ACC112 (cell line): ENCODE results near the gene LSM3.

Experiments
- H2AFZ ChIP-seq: fragments of 200-600 bp; sonication (generic); one replicate; pipeline ENCODE4 v1.6.0; 2017; ENCODE audit warnings: antibody characterized with exemption, low read length; ENCODE audit not compliant: unreplicated experiment
- H3K27ac ChIP-seq: fragments of 200-600 bp; sonication (generic); 2 replicates; pipeline ENCODE4 v1.5.1; 2014; ENCODE audit warnings: low read depth, mild to moderate bottlenecking, antibody characterized with exemption, low read length, moderate library complexity
- H3K27me3 ChIP-seq: fragments of 200-600 bp; sonication (generic); 2 replicates; pipeline ENCODE4 v1.6.1; 2014; ENCODE audit warnings: mild to moderate bottlenecking, antibody characterized with exemption, low read length, moderate library complexity, mixed read lengths; ENCODE audit not compliant: insufficient read depth
- H3K36me3 ChIP-seq: fragments of 200-600 bp; sonication (generic); 2 replicates; pipeline ENCODE4 v1.6.1; 2016; ENCODE audit warnings: mild to moderate bottlenecking, antibody characterized with exemption, low read length, moderate library complexity, mixed read lengths; ENCODE audit not compliant: insufficient read depth
- H3K4me1 ChIP-seq: fragments of 200-600 bp; sonication (generic); one replicate; pipeline ENCODE4 v1.6.1; 2016; ENCODE audit warnings: low read length, mixed read lengths; ENCODE audit not compliant: insufficient read depth, unreplicated experiment, control insufficient read depth
- H3K4me3 ChIP-seq: fragments of 200-600 bp; sonication (generic); 2 replicates; pipeline ENCODE4 v1.5.1; 2014; ENCODE audit warnings: mild to moderate bottlenecking, low read depth, low read length
- H3K79me2 ChIP-seq: fragments of 200-600 bp; sonication (generic); one replicate; pipeline ENCODE4 v1.6.0; 2016; ENCODE audit warnings: low read length; ENCODE audit not compliant: control insufficient read depth, unreplicated experiment, insufficient read depth

The LSM3 gene

DNA sequence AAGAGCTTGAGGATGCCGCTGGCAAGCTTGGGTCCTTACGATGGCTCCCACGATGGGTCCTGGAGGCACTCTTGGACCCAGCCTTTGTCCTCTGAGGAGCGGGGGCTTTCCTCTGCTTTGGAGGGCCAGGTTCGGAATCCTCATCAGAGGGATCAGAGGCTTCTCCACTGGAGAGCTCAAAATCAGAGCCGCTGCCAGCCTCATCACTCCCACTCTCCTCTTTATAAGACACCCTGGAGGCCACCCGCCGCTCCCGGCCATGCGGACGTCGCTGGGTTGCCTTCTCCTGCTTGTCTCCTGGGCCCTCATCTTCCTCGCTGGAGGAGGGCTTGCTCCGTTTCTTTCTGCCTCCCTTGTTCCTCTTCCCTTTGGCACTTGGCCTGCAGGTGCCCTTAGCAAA, 20.2 kb upstream of the LSM3 start:
- Histone ChIP-seq H3K4me3 (no peak overlapping the region), H3K79me2 (no peaks in the 10 kb centered on the region), H3K27me3 (no peaks in the 10 kb centered on the region), H2AFZ (no peak overlapping the region), H3K36me3 (peaks cover 52% of the 10 kb centered on the region), H3K27ac (no peak overlapping the region), H3K4me1 (no peaks in the 10 kb centered on the region)

DNA sequence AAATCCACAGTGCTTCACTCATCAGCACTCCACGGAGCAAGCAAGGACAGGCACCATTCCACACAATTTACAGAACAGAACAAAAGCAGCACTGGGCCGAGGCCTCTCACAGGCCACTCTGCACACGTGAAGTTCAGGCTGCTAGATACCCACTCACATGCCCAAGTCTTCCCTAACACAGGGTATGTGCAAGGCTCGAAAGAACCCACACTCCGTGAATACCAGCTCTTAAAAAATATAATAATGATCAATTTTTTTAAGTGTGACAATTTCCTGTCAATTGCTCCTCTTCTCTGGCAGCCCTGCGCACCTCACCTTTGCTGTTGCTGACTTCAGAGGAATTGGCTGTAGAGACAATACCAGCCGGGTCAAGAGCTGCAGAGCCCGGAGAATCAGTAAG, 19.2 kb upstream of the LSM3 start:
- Histone ChIP-seq H3K36me3 (peaks cover 60% of the 10 kb centered on the region), H3K79me2 (no peaks in the 10 kb centered on the region), H3K27me3 (no peaks in the 10 kb centered on the region), H3K4me3 (no peak overlapping the region), H3K4me1 (no peaks in the 10 kb centered on the region), H2AFZ (no peak overlapping the region), H3K27ac (no peak overlapping the region)

DNA sequence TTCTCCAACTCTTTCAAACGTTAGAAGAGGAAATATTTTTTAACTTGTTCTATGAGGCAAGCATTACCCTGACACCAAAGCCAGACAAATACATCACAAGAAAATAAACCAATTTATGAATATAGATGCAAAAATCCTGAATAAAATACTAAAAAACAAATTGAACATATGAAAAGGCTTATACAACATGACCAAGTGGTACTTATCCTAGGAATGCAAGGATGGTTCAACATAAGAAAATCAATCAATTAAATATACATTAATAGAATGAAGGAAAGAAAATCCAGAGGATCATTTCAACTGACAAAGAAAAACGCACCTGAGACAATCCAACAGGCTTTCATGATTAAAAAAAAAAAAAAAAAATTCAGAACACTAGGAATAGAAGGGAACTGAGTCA, 17.3 kb upstream of the LSM3 start:
- Histone ChIP-seq H3K4me3 (no peak overlapping the region), H3K27me3 (no peaks in the 10 kb centered on the region), H3K4me1 (no peaks in the 10 kb centered on the region), H2AFZ (no peak overlapping the region), H3K79me2 (no peaks in the 10 kb centered on the region), H3K27ac (no peak overlapping the region), H3K36me3 (peaks cover 64% of the 10 kb centered on the region)

DNA sequence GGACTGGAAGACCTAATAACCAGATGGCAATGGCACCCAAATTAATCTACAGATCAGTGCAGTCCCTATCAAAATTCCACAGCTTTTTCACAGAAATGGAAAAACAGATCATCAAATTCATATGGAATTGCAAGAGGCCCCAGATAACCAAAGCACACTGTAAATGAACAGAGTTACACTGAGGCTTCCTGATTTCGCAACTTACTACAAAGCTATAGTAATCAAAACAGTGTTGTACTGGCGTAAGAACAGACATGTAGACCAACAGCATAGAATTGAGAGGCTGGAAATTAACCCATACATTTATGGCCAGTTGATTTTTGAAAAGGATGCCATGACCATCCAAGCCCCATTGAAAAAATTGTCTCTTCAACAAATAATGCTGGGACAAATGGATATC, 16.4 kb upstream of the LSM3 start:
- H3K4me1 ChIP-seq, result no peaks in the 10 kb centered on the region

DNA sequence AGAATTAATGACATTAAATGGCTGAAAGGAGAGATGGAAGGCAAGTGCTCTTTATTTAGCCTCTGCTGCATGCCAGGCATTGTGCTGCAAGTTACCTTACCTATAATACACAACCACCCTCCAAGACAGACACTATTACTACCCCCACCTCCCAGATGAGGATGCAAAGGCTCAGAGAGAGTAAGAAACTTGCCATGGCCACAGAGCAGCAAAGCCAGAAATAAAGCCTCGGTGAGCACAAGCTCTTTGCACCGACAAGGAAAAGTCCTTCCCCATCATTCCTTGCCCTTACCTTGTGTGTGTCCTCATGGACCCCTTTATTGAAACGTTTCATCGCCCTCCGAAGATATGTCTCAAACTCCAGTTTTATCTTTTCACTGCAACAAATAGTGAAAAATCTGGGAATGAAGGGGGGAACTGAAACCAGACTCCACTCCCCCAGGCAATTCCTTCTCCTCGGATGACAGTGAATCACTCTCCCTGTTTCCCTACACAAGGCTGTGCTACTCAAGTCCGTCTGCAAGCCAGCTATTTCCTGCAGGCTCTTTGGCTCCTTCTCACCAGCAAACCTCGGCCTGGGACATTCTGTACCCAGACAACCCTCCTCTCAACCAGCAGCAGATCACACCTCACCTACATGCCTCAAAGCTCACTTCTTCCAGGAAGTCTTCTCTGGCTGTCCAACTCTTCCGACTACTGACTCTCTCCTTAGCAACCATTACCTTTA, 11.6 kb upstream of the LSM3 start:
- Histone ChIP-seq H3K4me3 (no peak overlapping the region), H3K27me3 (no peaks in the 10 kb centered on the region), H2AFZ (no peak overlapping the region), H3K27ac (no peak overlapping the region), H3K36me3 (peaks cover 58% of the 10 kb centered on the region), H3K4me1 (peaks cover 26% of the 10 kb centered on the region), H3K79me2 (peaks cover 6% of the 10 kb centered on the region)

More for the DNA sequence above, 16.4 kb upstream of the LSM3 start:
- Histone ChIP-seq H3K27ac (no peak overlapping the region), H2AFZ (no peak overlapping the region), H3K36me3 (peaks cover 64% of the 10 kb centered on the region), H3K4me3 (no peak overlapping the region), H3K27me3 (no peaks in the 10 kb centered on the region), H3K79me2 (no peaks in the 10 kb centered on the region)

DNA sequence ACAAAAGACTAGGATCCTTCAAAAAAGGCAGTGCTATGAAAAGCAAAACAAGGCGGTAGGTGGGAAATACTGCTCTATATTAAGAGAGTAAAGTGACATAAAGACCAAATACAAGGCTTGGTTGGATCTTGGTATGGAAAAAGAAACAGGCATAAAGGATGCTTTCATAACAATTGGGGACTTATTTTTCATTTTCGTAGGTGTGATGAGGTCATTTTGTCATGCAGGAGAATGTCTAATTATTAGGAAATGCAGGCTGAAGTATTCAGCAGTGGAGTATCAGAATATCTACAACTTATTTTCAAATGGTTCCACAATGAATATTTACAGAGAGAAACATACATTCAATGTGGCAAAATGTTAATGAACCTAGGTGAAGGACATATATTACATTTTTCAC, 9.2 kb upstream of the LSM3 start:
- Histone ChIP-seq H2AFZ (no peak overlapping the region), H3K4me3 (no peak overlapping the region), H3K27ac (peak overlapping the region; percentile 89), H3K79me2 (peaks cover 14% of the 10 kb centered on the region), H3K27me3 (no peaks in the 10 kb centered on the region), H3K36me3 (peaks cover 41% of the 10 kb centered on the region), H3K4me1 (peaks cover 30% of the 10 kb centered on the region)

DNA sequence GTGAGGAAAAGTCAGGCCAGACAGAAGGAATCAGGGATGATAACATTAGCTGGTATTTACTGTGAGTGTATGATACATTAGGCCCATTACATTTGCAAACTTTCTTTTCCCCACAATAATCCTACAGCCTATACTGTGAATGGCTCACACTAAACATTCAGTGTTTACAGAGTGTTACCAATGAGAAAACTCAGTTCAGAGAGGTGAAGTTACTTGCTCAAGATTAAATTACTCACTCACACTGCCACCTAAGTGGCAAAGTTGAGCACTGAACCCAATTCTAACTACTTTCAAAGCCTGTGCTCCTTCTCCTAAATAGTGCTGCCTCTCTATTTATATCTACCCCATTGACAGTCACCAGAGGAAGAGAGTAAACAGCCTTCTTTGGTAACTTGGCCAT, 8.7 kb upstream of the LSM3 start:
- no peaks in the 10 kb centered on the region for H3K27me3 ChIP-seq
- peak overlapping the region; percentile 12; the same call in 1 of the 2 replicates for H3K4me3 ChIP-seq
- peaks cover 18% of the 10 kb centered on the region for H3K79me2 ChIP-seq
- peaks cover 34% of the 10 kb centered on the region for H3K4me1 ChIP-seq
- no peak overlapping the region for H2AFZ ChIP-seq
- peak overlapping the region; percentile 89 for H3K27ac ChIP-seq
- H3K36me3 ChIP-seq, result peaks cover 37% of the 10 kb centered on the region

DNA sequence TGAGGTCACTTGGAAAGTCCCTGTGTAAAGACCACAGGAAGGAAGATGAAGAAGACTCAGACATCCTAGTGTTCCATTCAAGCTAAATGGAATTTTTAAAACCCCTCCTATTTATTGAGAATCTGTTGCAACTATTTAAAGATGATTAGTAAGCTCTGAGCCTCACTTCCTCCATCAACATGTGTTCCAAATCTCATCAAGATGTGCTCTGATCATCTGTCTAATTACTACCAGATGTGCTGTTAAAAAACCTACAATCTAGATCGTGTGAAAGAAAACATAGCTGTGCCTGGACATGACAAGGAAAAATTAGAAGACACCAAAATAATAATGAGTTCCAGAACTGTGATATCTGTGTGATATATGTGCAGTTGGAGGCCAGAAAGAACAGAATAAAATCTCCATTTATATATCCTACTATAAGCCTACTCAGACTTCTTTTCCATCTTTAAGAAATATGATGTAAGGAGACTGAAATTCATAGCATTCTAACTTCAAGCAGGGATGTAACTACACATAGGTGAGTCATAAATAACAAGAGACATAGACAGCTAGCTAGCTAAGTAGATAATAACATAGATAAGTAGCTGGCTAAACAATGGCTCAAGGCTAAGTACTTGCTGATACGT, 8.0 kb upstream of the LSM3 start:
- peaks cover 41% of the 10 kb centered on the region for H3K4me1 ChIP-seq
- peaks cover 37% of the 10 kb centered on the region for H3K36me3 ChIP-seq
- H3K4me3 ChIP-seq, result peak overlapping the region; percentile 12; the same call in 1 of the 2 replicates
- peak overlapping the region; percentile 89 for H3K27ac ChIP-seq
- H3K79me2 ChIP-seq, result peaks cover 25% of the 10 kb centered on the region
- H3K27me3 ChIP-seq, result no peaks in the 10 kb centered on the region
- no peak overlapping the region for H2AFZ ChIP-seq

DNA sequence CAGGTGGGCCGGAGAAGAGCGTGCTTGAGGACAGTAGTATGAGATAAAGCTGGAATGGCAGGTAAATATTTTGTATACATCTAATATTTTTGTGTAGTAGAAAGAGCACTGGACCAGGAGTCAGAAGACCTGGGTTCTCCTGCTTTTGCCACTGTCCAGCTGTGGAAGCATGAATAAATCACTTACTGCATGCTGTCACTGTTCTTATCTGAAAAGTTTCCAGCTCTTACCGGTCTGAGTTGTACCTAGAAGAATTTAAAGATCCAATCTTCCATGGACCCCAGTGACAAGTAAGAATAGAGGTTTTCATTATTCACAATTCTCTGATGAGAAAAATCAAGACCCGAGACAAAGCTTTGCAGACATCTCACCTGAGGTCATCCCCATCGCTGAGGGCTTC, 6.1 kb upstream of the LSM3 start:
- Histone ChIP-seq H3K79me2 (peaks cover 42% of the 10 kb centered on the region), H3K4me1 (peaks cover 49% of the 10 kb centered on the region), H3K4me3 (no peak overlapping the region), H2AFZ (no peak overlapping the region), H3K36me3 (peaks cover 35% of the 10 kb centered on the region), H3K27ac (no peak overlapping the region), H3K27me3 (no peaks in the 10 kb centered on the region)

DNA sequence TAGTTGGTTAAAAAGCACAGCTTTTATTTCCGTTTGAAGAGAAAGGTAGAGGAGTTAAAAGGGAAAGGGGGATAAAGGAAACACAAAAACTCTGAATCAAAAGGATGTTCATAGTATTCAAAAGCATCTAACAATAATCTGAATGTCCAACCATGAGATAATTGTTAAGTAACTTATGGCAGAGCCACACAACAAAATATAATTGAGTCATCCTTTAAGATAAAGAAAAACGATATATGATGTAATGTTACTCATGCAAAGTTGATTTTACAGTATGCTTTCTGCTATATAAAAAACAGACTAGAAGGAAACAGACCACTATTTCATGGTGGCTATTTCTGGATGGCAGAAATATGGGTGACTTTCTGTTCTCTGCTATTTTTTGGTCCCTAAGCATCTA, 4.1 kb upstream of the LSM3 start:
- H3K79me2 ChIP-seq, result peaks cover 51% of the 10 kb centered on the region

More for the DNA sequence above, 4.1 kb upstream of the LSM3 start:
- Histone ChIP-seq H2AFZ (no peak overlapping the region), H3K36me3 (peaks cover 16% of the 10 kb centered on the region), H3K27me3 (no peaks in the 10 kb centered on the region), H3K27ac (0 out of 2 replicates have a peak overlapping the region, but pooled peaks have one; percentile 1), H3K4me1 (peaks cover 47% of the 10 kb centered on the region), H3K4me3 (no peak overlapping the region; the same call in 1 of the 2 replicates)
